HL-60/S4 (cell line): ENCODE measurements around the gene MAGEE1.

Source experiments
- in situ Hi-C: fragments of 300-500 bp; cut with MboI; formaldehyde crosslinking; loops from 2 replicates; pipeline ENCODE4 v1.14.3; 2022; ENCODE audit warnings: low sequenced_read_pairs

Gene MAGEE1

GRCh38 chrX:76427560-76428242 is at the start of gene MAGEE1:
MAGEE1 (plus strand) TSS chrX:76427710; CDS start chrX:76427931, 221 bp downstream.
- in situ Hi-C loops: no loop called here

- in situ Hi-C loops: no loop called here
Observed at GRCh38 chrX:76398970-76399369, 28.5 kb upstream of the MAGEE1 start.

GRCh38 chrX:76407795-76408194 is 19.7 kb upstream of the MAGEE1 start:
- in situ Hi-C loops: no loop called here

GRCh38 chrX:76420237-76420636 is 7.3 kb upstream of the MAGEE1 start:
- in situ Hi-C loops: no loop called here

- in situ Hi-C loops: no loop called here
Observed at GRCh38 chrX:76428243-76429130, 977 bp downstream of the MAGEE1 start.

- in situ Hi-C loops: no loop called here
Observed at GRCh38 chrX:76433219-76433618, 5.7 kb downstream of the MAGEE1 start.

GRCh38 chrX:76434103-76434741 is 6.7 kb downstream of the MAGEE1 start:
- in situ Hi-C loops: no loop called here

GRCh38 chrX:76439188-76439587 is 11.7 kb downstream of the MAGEE1 start:
- in situ Hi-C loops: no loop called here

- in situ Hi-C loops: no loop called here
Observed at GRCh38 chrX:76453737-76454406, 26.4 kb downstream of the MAGEE1 start.

- in situ Hi-C loops: no loop called here
Observed at GRCh38 chrX:76454456-76454927, 27.0 kb downstream of the MAGEE1 start.

GRCh38 chrX:76477353-76477752 is 49.8 kb downstream of the MAGEE1 start:
- in situ Hi-C loops: no loop called here
